GM12892 (cell line): ENCODE results near the gene HYI. TPM values are rescaled to one million over a fixed set of nuclear protein-coding genes. Genes with fewer than 3 reads are reported as not detected.
"Not testable (repeated sequence)": the region's sequence is repeated elsewhere in the genome, so short reads cannot be mapped to it uniquely, and the experiment has no call there.

Experiments
- DNase-seq: peaks from one replicate; pipeline ENCODE4 v3.0.0; 2011; ENCODE audit not compliant: insufficient read length
- FAIRE-seq: peaks from 2 replicates; lab custom pipeline; 2011; peaks lifted over from hg19 to GRCh38; lab: Jason Lieb, UNC
- POLR2A ChIP-seq: IDR thresholded peaks from 2 replicates; pipeline ENCODE4 v1.6.1; 2011; ENCODE audit warnings: low read depth, low read length, control low read depth
- POLR2AphosphoS5 ChIP-seq: IDR thresholded peaks from 2 replicates; pipeline ENCODE4 v1.6.1; 2011; ENCODE audit warnings: low read depth, low read length, control low read depth
- TAF1 ChIP-seq: IDR thresholded peaks from 2 replicates; pipeline ENCODE4 v1.6.1; 2011; ENCODE audit warnings: low read depth, mild to moderate bottlenecking, control low read depth, low read length, borderline replicate concordance
- polyA plus RNA-seq: library from polyadenylated mRNA; unstranded; fragments of >200 nt; gene quantifications from one replicate; pipeline ENCODE4 v1.2.1, GENCODE V29; 2012; ENCODE audit warnings: missing spikeins, inconsistent platforms; ENCODE audit not compliant: missing spikeins

Gene HYI, protein sequence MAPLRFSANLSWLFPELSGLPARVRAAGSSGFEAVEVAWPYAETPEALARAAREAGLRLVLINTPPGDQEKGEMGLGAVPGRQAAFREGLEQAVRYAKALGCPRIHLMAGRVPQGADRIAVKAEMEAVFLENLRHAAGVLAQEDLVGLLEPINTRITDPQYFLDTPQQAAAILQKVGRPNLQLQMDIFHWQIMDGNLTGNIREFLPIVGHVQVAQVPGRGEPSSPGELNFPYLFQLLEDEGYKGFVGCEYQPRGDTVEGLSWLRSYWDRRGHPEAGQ
- 5.6 TPM for polyA plus RNA-seq

DNA sequence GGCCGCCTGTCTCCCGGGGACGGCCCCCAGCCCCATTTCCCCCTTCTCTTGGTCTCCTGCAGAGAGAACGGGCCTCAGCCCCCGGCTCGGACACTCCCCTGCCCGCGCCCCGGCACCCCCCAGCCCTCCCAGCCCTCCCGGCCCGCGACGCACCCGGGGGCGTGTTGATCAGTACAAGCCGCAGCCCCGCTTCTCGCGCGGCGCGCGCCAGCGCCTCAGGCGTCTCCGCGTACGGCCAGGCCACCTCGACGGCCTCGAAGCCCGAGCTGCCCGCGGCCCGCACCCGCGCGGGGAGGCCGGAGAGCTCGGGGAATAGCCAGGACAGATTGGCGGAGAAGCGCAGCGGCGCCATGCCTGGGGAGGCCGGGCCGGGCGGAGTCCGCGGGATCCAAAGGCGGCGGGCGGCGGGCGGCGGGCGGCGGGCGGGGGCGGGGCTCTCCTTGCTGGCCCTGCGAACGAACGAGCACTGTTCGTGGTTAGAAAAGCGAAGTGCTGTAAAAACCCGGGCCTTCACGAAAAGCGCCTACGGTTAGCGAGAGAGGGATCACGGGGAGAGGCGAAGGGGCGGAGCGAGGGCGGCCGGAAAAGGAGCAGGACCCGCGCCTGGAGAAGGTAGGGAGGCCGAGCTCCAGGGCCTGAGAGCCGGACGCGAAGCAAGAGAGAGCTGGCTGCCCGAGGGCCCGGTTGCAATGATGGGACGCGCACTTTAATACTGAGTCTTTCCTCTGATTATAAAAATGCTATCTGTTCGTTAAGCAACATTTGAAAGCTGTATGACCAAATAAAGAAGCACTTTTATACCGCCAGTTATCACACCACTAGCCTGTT is at the start of gene HYI:
Gene HYI, minus strand, starts transcription at position 490 of the 828 bp plus-strand sequence. Its CDS starts 138 bp downstream, at position 352.
- FAIRE-seq, result peak; percentile 66
- peak; percentile 58 for DNase-seq
- 0 out of 2 replicates have a peak, but pooled peaks have one; percentile 14 for TF ChIP-seq POLR2AphosphoS5
- no peak for TF ChIP-seq POLR2A

DNA sequence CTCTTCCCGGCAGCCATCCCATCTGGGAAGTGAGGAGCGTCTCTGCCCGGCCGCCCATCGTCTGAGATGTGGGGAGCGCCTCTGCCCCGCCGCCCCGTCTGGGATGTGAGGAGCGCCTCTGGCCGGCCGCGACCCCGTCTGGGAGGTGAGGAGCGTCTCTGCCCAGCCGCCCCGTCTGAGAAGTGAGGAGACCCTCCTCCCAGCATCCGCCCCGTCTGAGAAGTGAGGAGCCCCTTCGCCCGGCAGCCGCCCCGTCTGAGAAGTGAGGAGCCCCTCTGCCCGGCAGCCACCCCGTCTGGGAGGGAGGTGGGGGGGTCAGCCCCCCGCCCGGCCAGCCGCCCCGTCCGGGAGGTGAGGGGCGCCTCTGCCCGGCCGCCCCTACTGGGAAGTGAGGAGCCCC is 48.1 kb upstream of the HYI start:
- FAIRE-seq, DNase-seq: not testable (repeated sequence)

DNA sequence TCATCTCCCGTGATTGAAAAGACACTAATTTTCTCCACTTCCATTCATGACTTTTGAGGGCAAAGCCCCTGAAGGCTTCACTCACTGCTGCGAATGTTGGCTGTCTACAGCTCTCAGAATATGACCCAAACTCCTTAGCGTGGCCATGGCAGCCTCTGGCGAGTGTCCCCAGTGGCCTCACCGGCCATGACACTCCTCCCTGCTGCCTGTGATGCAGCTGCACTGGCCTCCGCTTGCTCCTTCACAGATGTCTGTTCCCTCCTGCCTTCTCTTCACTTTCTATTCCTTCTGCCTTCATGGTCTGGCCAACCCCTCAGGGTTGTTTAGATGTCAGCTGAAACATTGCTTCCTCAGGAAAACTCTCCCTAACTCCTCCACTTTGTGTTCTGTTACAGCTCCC is 46.2 kb upstream of the HYI start:
- DNase-seq (no peak), FAIRE-seq (no peak)

DNA sequence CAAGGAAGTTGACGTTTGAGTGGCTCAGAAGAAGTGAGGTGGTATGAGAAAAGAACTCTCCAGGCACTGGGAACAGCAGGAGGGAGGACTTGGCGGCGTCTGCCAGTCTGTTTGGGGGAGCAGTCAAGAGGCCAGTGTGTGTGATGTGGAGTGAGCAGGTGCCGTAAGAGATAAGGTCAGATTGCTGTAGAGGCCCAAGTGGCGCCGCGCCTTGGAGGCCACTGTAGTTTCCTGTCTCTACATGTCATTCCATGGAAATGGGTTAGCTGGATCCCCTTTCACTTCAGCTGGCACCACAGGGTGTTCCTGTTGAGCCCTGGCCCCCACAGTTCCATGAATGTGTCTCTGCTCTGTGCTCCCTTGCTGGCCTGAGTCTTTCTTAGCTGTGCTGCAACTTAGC is 41.5 kb upstream of the HYI start:
- DNase-seq, result no peak
- no peak for TF ChIP-seq POLR2A
- TF ChIP-seq POLR2AphosphoS5, result no peak
- no peak for TF ChIP-seq TAF1
- no peak for FAIRE-seq

More for the DNA sequence above, 46.2 kb upstream of the HYI start:
- TF ChIP-seq TAF1, result no peak
- no peak for TF ChIP-seq POLR2AphosphoS5
- TF ChIP-seq POLR2A, result no peak

DNA sequence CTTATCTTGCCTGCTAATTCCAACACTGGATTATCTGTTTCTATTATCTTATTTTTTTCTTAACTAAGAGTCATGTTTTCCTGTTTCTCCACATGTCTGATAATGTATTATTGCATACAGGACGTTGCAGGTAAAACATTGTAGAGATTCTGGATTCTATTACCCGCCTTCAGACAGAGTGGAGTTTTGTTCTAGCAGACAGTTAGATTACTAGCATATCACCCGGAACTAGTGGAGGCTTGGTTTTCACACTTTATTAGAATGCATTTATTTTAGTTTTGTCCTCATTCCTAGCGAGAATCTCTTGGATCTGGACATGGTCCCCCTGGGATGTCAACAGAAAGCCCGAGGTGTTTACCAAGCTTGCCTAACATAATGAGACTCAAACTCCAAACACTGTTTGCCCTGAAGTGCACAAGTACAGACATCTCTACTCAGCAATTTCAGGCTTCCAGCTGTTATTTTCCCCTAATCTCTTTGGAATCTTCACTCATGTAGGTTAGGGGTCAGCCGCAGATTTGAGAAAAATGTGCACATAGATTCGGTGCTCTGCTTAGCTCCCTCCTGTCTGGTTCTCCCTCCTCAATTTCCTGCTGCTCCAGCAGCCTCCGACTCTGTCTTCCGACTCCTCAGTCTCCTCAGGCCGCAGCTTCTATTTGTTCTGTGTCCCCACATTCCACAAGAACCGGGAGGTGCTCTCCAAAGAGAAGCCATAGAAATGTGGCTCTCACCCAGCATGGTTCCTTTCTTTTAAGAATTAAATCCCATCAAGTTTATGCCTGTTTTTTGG is 40.1 kb upstream of the HYI start:
- TF ChIP-seq POLR2A (no peak), TAF1 (no peak), POLR2AphosphoS5 (no peak)
- DNase-seq (no peak), FAIRE-seq (no peak)

DNA sequence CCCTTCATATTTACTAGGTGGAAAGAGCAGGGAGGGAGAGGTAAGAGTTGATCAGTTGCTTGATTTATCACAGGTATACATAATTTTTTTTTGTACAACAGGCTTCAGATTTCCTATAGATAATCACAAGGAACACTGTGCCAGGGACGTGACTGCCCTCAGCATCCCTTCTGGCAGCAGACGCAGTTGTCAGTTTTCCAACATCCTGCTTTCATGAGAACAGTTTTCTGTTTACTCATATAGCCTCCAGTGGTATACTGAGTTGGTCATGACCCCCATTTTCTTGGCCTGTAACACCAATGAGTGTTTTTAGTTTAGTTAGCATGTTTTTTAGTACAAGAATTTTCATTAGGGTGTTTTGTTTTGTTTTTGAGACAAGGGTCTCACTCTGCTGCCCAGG is 39.1 kb upstream of the HYI start:
- no peak for TF ChIP-seq TAF1
- no peak for TF ChIP-seq POLR2A
- TF ChIP-seq POLR2AphosphoS5, result no peak
- DNase-seq, result no peak
- FAIRE-seq, result no peak

DNA sequence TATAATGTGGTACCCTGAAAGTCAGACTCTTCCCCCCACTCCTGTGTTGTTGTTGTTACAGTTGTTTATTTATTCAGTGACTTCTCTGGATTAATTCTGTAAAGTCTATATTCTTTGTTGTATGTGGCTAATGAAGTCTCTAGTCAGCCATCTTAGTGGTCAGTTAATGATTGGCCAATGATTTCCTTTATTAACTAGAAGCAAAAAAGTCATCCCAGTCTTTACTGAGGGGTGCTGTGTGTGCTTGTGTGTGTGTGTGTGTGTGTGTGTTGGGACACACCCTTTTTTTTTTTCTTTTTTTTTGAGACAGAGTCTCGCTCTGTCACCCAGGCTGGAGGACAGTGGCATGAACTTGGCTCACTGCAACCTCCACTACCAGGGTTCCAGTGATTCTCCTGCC is 37.3 kb upstream of the HYI start:
- FAIRE-seq (no peak), DNase-seq (no peak)
- TF ChIP-seq POLR2A (no peak), TAF1 (no peak), POLR2AphosphoS5 (no peak)

DNA sequence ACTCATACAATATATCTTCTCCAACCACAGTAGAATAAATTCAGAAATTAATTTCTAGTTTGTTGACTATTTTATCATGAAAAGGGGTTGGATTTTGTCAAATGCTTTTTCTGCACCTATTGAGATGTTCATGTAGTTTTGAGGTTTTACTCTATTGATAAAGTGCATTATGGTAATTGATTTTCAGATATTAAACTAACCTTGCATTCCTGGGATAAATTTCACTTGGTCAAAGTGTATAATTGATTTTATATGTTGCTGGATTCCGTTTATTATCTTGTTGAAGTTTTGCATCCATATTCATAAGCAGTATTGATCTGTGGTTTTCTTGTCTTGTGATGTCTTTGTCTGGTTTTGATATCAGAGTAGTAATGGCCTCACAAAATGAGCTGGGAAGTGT is 34.4 kb upstream of the HYI start:
- TF ChIP-seq TAF1 (no peak), POLR2AphosphoS5 (no peak), POLR2A (no peak)
- FAIRE-seq, result no peak
- DNase-seq, result no peak

DNA sequence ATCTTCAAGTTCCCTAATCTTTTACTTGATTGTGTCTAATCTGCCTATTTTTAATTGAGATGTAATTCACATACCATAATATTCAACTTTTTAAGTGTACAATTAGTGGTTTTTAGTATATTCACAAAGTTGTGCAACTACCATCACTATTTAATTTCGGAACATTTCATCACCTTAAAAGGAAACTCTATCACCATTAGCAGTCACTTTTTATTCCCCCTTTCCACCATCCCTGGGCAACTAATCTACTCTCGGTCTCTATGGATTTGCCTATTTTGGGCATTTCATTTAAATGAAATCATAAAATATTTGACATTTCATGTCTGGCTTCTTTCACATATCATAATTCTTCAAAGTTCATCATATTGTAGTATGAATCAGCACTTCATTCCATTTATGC is 30.6 kb upstream of the HYI start:
- no peak for DNase-seq
- no peak for FAIRE-seq

DNA sequence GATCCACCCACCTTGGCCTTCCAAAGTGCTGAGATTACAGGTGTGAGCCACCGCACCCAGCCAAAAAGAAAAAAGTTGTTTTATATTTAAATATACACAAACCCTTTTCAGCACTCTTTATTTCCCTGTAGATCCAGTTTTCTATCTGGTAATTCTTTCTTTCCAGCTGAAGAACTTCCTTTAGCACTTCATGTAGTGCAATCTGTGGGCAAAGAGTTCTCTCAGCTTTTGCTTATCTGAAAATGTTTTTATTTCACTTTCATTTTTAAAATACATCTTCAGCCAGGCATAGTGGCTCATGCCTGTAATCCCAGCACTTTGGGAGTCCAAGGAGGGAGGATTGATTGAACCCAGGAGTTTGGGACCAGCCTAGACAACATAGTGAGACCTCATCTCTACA is 28.5 kb upstream of the HYI start:
- no peak for DNase-seq
- no peak for FAIRE-seq
- TF ChIP-seq POLR2A (no peak), TAF1 (no peak), POLR2AphosphoS5 (no peak)

More for the DNA sequence above, 30.6 kb upstream of the HYI start:
- TF ChIP-seq TAF1 (no peak), POLR2AphosphoS5 (no peak), POLR2A (no peak)

DNA sequence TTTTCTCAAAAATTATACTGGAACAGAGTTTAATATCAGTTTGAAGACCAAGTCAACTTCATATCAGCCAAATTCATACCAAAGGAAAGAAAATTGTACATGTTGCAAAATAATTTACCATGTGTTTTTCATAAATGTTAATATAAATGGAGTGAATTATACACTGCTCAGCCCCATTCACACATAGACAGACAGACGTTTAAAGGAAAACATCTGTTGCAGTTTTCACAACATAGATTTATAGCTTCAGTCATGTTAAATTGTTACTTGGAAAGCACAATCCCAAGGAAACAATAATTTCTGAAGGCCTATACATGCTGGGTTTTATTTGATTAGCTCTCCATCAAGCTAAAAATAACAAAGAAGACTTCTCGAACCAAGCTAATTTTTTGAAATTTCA is 27.8 kb upstream of the HYI start:
- DNase-seq, result no peak
- no peak for FAIRE-seq
- TF ChIP-seq POLR2AphosphoS5 (no peak), TAF1 (no peak), POLR2A (no peak)

DNA sequence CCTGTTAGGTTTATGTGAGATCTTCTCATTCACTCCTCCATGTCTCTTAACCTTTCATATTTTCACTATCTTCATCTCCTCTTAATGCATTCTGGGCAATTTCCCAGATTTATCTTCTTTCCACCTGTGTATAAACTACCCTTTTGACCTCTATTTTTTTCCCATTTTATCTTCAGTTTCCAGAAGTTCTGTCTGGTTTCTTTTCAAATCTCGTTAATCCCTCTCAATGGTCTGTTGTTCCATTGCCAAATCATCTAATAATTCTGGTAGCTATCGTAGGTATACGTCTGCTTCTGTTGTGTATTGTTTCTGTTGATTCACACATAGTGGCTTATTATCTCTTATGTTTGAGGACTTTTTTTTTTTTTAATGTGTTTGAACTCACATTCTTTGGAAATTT is 25.7 kb upstream of the HYI start:
- TF ChIP-seq POLR2AphosphoS5 (no peak), TAF1 (no peak), POLR2A (no peak)
- DNase-seq (no peak), FAIRE-seq (no peak)
